NCI-H82 treated with DMSO at 0.1 percent for 48 hours (cell line): ENCODE data around the gene KDF1.

Experiments used
- DNase-seq: peaks from one replicate; lab custom pipeline; 2025; ENCODE audit not compliant: unreplicated experiment; lab: John Stamatoyannopoulos, UW

Gene KDF1

DNA sequence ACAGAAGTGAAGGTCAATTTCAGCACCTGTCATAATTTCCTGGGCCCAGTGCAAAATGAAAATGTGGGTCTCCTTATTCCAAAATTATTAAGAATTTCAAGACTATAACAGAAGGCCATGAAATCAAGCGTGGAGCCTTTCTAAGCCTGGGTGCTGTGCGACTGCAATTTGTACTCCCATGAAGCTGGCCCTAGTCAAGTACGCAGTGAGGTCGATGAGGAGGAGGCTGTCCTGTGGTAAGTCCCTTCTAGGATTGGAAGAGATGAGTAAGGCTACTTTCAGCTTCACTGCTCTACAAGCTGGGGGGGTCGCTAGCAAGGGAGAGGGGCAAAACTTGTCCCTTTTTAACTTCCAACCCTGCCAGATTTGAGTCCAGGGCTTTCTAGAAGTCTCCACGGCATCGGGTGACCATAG is 39.1 kb downstream of the KDF1 start:
- DNase-seq = no peak

- no peak for DNase-seq
Measured at GRCh38 chr1:26915204-26915842, 44.9 kb downstream of the KDF1 start.

DNA sequence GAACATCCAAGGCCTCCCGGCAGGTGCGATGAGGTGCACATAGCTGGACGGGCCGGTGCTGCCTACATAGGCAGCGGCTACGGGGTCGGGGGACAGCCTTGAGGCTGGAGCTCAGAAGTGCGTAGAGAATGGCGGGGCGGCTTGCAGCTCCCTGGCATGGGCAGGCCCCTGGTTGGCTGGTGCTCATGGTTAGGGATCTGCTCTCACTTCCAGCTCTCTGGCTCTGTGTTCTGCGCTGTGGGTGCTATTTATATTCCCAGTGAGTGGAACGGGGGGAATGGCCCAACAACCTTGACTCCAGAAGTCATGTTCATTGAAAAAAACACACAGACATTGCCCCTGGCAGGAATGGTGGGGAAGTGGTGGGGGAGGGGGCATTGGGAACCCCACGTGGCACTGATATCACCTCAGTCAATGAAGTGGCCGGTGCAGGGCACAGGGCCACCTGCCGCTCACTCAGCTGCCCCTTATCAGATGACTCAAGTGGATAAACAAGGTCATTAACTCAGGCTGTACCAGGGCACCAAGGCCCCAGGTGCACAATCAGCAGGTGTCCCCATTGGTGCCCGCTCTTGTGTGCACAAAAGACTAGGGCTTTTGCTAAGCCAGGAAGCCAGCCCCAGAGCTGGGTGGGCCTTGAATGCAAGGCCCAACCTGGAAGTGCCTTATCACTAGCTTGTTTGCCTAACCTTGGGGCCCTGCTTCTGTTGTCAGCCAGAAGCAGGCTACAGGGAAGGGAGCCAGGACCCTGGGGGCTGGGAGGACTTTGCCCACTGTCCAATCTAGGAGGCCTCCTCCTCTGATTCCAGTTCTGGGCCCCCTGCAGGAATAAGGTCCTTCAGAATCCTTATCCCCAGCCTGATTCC is 46.3 kb downstream of the KDF1 start, which contains the start of gene NR0B2:
NR0B2 (minus strand) TSS at position 222 of the 866 bp plus-strand sequence; CDS start at position 187, 35 bp downstream.
- no peak for DNase-seq

DNA sequence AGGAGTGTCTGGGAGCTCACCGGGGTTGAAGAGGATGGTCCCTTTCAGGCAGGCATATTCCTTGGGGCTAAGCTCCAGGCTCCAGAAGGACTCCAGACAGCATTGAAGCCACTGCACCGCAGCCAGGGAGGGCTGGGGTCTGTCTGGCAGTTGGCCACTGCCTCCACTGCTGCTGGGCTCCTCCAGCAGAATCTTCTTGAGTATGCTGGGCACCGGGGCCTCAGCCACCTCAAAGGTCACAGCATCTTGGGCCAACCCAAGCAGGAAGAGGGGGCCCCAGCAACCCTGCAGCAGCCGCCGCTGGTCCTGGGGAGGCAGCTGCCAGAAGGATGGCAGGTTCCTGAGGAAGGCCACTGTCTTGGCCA is 46.9 kb downstream of the KDF1 start:
- DNase-seq = no peak

- DNase-seq = no peak
Measured at GRCh38 chr1:26912147-26912490, 48.1 kb downstream of the KDF1 start.

- no peak for DNase-seq
Measured at GRCh38 chr1:26911399-26912146, 48.7 kb downstream of the KDF1 start.

- DNase-seq = no peak
Measured at GRCh38 chr1:26910343-26911160, 49.7 kb downstream of the KDF1 start.

- no peak for DNase-seq
Measured at GRCh38 chr1:26909951-26910342, 50.3 kb downstream of the KDF1 start.

- DNase-seq = no peak
Measured at GRCh38 chr1:26907071-26907917, 53.0 kb downstream of the KDF1 start.

DNA sequence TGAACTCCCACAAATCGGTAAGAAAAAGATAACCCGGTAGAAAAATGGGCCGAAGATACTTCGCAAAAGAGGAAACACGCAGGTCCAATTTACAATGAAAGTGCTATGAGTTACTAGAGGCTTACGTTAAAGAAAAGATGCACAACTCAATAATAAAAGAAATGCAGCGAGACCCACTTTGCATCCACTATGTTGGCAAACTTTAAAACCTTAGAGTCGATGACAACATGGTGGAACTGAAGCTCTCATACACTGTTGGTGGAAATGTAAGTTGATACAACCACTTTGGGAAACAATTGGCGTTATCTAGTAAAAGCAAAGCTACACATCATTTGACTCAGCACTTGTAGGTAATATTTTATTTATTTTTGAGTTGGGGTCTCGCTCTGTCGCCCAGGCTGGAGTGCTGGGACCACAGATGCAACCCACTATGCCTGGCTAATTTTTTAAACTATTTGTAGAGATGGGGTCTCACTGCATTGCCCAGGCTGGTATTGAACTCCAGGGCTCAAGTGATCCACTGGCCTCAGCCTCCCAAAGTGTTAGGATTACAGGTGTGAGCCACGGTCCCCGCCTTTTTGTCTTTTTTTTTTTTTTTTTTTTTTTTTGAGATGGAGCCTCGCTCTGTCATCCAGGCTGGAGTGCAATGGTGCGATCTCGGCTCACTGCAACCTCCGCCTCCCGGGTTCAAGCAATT is 59.3 kb downstream of the KDF1 start:
- no peak for DNase-seq

- peak; percentile 88 for DNase-seq
Measured at GRCh38 chr1:26900001-26900814, 60.1 kb downstream of the KDF1 start, which contains the start of gene GPATCH3. Gene GPATCH3 (minus strand): TSS chr1:26900467. CDS start chr1:26900442, 25 bp downstream.
